Mesenchymal stem cell (in vitro differentiated cells and primary cell): ENCODE measurements around the gene CTXN2.
A peak's percentile ranks its signal among the peaks of the same experiment; 100 is the strongest.

Source experiments
- DNase-seq: peaks from one replicate; pipeline ENCODE4 v3.0.0-alpha.2; 2013
- H2AFZ ChIP-seq: one replicate; pipeline ENCODE4 v1.6.1; 2013; ENCODE audit warnings: low read depth, mild to moderate bottlenecking, control low read depth, inconsistent platforms, low read length, moderate library complexity
- H2AK5ac ChIP-seq: 2 replicates; pipeline ENCODE4 v1.6.1; 2013; ENCODE audit warnings: low read length, moderate library complexity, mild to moderate bottlenecking, inconsistent platforms; ENCODE audit not compliant: severe bottlenecking
- H2BK120ac ChIP-seq: one replicate; pipeline ENCODE4 v1.6.1; 2013; ENCODE audit warnings: low read depth, mild to moderate bottlenecking, inconsistent platforms, low read length, moderate library complexity
- H2BK12ac ChIP-seq, 2 experiments: one replicate each; pipeline ENCODE4 v1.6.1; 2013; ENCODE audit warnings: inconsistent platforms in 2 of 2, low read length in 2 of 2, mild to moderate bottlenecking in 2 of 2, moderate library complexity in 2 of 2, control low read depth in 1 of 2
- H2BK15ac ChIP-seq: one replicate; pipeline ENCODE4 v1.6.1; 2013; ENCODE audit warnings: mild to moderate bottlenecking, low read depth, inconsistent platforms; ENCODE audit not compliant: poor library complexity, severe bottlenecking
- H2BK5ac ChIP-seq: 2 replicates; pipeline ENCODE4 v1.6.1; 2013; ENCODE audit warnings: low read depth, mild to moderate bottlenecking, low read length, control low read depth, inconsistent platforms; ENCODE audit not compliant: poor library complexity, severe bottlenecking
- H3K14ac ChIP-seq, 2 experiments: one replicate each; pipeline ENCODE4 v1.6.1; 2013; ENCODE audit warnings: inconsistent platforms in 2 of 2, low read length in 2 of 2, control low read depth in 1 of 2, mild to moderate bottlenecking in 1 of 2, moderate library complexity in 1 of 2
- H3K18ac ChIP-seq, 2 experiments: one replicate each; pipeline ENCODE4 v1.6.1; 2013; ENCODE audit warnings: inconsistent platforms in 2 of 2, low read length in 2 of 2, control low read depth in 1 of 2, low read depth in 1 of 2, mild to moderate bottlenecking in 1 of 2
- H3K23ac ChIP-seq, 2 experiments: one replicate each; pipeline ENCODE4 v1.6.1; 2013; ENCODE audit warnings: inconsistent platforms in 2 of 2, low read length in 2 of 2, mild to moderate bottlenecking in 2 of 2, moderate library complexity in 2 of 2, control low read depth in 1 of 2
- H3K27ac ChIP-seq: 2 replicates; pipeline ENCODE4 v1.5.1; 2013; ENCODE audit warnings: mild to moderate bottlenecking, moderate library complexity, low read length, control low read depth, inconsistent platforms; ENCODE audit not compliant: poor library complexity, severe bottlenecking
- H3K27me3 ChIP-seq, 2 experiments: 2 replicates each; pipeline versions ENCODE4 v1.6.1 to v1.7.0; 2013; ENCODE audit warnings: low read length in 2 of 2, mild to moderate bottlenecking in 2 of 2, moderate library complexity in 2 of 2, control low read depth in 1 of 2, inconsistent platforms in 1 of 2; ENCODE audit not compliant: control insufficient read depth in 1 of 2, insufficient read depth in 1 of 2
- H3K36me3 ChIP-seq, 2 experiments: 2 replicates each; pipeline versions ENCODE4 v1.6.1 to v1.7.0; 2013; ENCODE audit warnings: low read length in 2 of 2, control low read depth in 1 of 2, inconsistent platforms in 1 of 2, low read depth in 1 of 2, mild to moderate bottlenecking in 1 of 2; ENCODE audit not compliant: insufficient read depth in 2 of 2, control insufficient read depth in 1 of 2
- H3K4ac ChIP-seq, 2 experiments: one replicate each; pipeline ENCODE4 v1.6.1; 2013; ENCODE audit warnings: inconsistent platforms in 2 of 2, low read length in 2 of 2, mild to moderate bottlenecking in 2 of 2, moderate library complexity in 2 of 2, control low read depth in 1 of 2, low read depth in 1 of 2
- H3K4me1 ChIP-seq: 2 replicates; pipeline ENCODE4 v1.6.1; 2013; ENCODE audit warnings: low read depth, low read length, control low read depth; ENCODE audit not compliant: control insufficient read depth, insufficient read depth
- H3K4me2 ChIP-seq: 2 replicates; pipeline ENCODE4 v1.6.1; 2013; ENCODE audit warnings: low read length, mild to moderate bottlenecking, inconsistent platforms; ENCODE audit not compliant: poor library complexity, severe bottlenecking
- H3K4me3 ChIP-seq, 2 experiments: 2 replicates each; pipeline versions ENCODE4 v1.5.1 to v1.7.0; 2013; ENCODE audit warnings: low read length in 2 of 2, mild to moderate bottlenecking in 2 of 2, control low read depth in 1 of 2, low read depth in 1 of 2; ENCODE audit not compliant: insufficient read depth in 1 of 2
- H3K79me1 ChIP-seq: replicated peaks from 2 replicates; pipeline ENCODE4 v1.6.1; 2013; ENCODE audit warnings: mild to moderate bottlenecking, control low read depth, low read length, inconsistent platforms; ENCODE audit not compliant: poor library complexity, severe bottlenecking
- H3K9ac ChIP-seq: 2 replicates; pipeline ENCODE4 v1.7.0; 2013; ENCODE audit warnings: mild to moderate bottlenecking, low read length, moderate library complexity
- H3K9me3 ChIP-seq: 2 replicates; pipeline ENCODE4 v1.7.0; 2013; ENCODE audit warnings: mild to moderate bottlenecking, low read length; ENCODE audit not compliant: control insufficient read depth
- H4K8ac ChIP-seq: one replicate; pipeline ENCODE4 v1.6.1; 2013; ENCODE audit warnings: inconsistent platforms, mild to moderate bottlenecking, low read length, moderate library complexity
- H4K91ac ChIP-seq: one replicate; pipeline ENCODE4 v1.6.1; 2013; ENCODE audit warnings: mild to moderate bottlenecking, low read length, inconsistent platforms
- whole genome bisulfite sequencing: methylation state at CpG from one replicate; pipeline ENCODE4 v1.1.7; 2013; ENCODE audit warnings: mixed read lengths; 5-methylcytosine and 5-hydroxymethylcytosine counted together

Gene CTXN2

DNA sequence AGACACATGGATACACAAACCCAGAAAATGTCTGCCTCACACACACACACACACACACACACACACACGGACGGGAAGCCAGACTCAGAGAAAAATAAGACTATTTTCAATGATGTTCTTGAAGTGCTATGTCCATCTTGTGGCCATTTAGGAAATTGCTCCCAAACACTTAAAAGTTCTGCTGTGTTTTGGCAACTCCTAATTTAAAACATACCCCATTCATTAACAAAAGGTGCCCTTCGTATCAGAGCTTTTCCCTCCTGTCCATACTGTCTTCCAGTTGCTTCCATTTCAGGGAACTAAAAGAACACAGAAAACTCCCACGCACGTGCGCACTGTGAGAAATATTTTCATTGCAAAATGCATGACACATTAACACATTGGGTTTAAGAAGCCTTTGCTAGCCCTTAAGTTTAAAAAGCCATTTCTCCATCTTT is 59.2 kb downstream of the CTXN2 start:
- DNase-seq: peak; percentile 86
- WGBS: 38% methylated on average over 6 of the region's 6 CpGs

DNA sequence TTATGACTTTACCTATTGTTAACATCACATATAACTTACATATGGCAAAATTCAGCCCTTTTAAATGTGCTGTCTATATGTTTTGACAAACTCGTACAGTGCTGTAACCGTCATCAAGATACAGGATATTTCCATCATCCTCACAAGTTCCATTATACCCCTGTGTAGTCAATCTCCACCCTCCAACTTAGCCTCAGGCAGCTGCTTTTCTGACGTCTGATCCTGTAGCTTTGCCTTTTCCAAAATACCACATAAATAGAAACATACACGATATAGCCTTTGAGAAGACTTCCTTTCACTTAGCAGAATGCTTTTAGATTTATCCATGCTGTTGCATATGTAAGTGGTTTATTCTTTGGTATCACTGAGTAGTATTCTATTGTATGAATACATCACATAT is 61.7 kb downstream of the CTXN2 start:
- no peak for DNase-seq
- H2AFZ ChIP-seq: no peak overlapping the region
- no peak overlapping the region for H3K27ac ChIP-seq
- H3K4me2 ChIP-seq: no peak overlapping the region
- H3K4ac ChIP-seq: no peak overlapping the region
- no peak overlapping the region for H3K9ac ChIP-seq
- no peaks in the 10 kb centered on the region for H3K4me1 ChIP-seq
- no peaks in the 10 kb centered on the region for H3K9me3 ChIP-seq
- no peak overlapping the region for H4K91ac ChIP-seq
- H3K23ac ChIP-seq: no peak overlapping the region
- H3K36me3 ChIP-seq: no peaks in the 10 kb centered on the region
- H3K18ac ChIP-seq: no peak overlapping the region
- 73% methylated on average over 3 of the region's 4 CpGs for WGBS
- H2AK5ac ChIP-seq: no peak overlapping the region
- no peaks in the 10 kb centered on the region for H3K79me1 ChIP-seq
- H2BK5ac ChIP-seq: no peak overlapping the region
- H3K14ac ChIP-seq: no peak overlapping the region
- H4K8ac ChIP-seq: no peak overlapping the region
- H2BK15ac ChIP-seq: no peak overlapping the region
- no peak overlapping the region for H2BK12ac ChIP-seq
- no peak overlapping the region for H2BK120ac ChIP-seq
- H3K4me3 ChIP-seq: no peak overlapping the region
- H3K27me3 ChIP-seq: peaks cover 0 to 3% of the 10 kb centered on the region in 2 experiments

More for the DNA sequence above, 59.2 kb downstream of the CTXN2 start:
- Histone ChIP-seq H3K14ac (no peak overlapping the region), H3K36me3 (no peaks in the 10 kb centered on the region), H3K4me3 (no peak overlapping the region), H3K27ac (no peak overlapping the region), H3K4me2 (no peak overlapping the region), H4K91ac (no peak overlapping the region), H3K4me1 (no peaks in the 10 kb centered on the region), H3K9ac (peak overlapping the region; percentile 19), H3K23ac (no peak overlapping the region), H3K18ac (no peak overlapping the region), H3K79me1 (no peaks in the 10 kb centered on the region), H2AFZ (no peak overlapping the region), H2BK120ac (no peak overlapping the region), H4K8ac (no peak overlapping the region), H2AK5ac (no peak overlapping the region), H3K27me3 (no peaks in the 10 kb centered on the region), H2BK12ac (no peak overlapping the region), H2BK5ac (no peak overlapping the region), H2BK15ac (no peak overlapping the region), H3K4ac (no peak overlapping the region), H3K9me3 (no peaks in the 10 kb centered on the region)
